Immature natural killer cell (primary cell): Measurements from ENCODE around the gene DIP2C. TPM values are rescaled to one million over a fixed set of nuclear protein-coding genes. Genes with fewer than 3 reads are reported as not detected.
"Not testable (repeated sequence)": the region's sequence is repeated elsewhere in the genome, so short reads cannot be mapped to it uniquely, and the experiment has no call there.

Source experiments
- DNase-seq, 3 donors: peaks; one replicate each; pipeline ENCODE4 v3.0.0; 2022; ENCODE audit warnings: mixed read lengths in 1 of 3
- H3K27ac Mint-ChIP-seq, 6 donors: one replicate each; pipeline ENCODE4 v1.8.0; 2020; ENCODE audit warnings: mixed read lengths in 6 of 6, mild to moderate bottlenecking in 5 of 6, inconsistent platforms in 4 of 6, moderate library complexity in 3 of 6
- H3K27me3 Mint-ChIP-seq, 3 donors: one replicate each; pipeline ENCODE4 v1.8.0; 2020 to 2021; ENCODE audit warnings: low read depth in 3 of 3, mild to moderate bottlenecking in 3 of 3, mixed read lengths in 3 of 3, moderate library complexity in 3 of 3, inconsistent platforms in 1 of 3
- H3K36me3 Mint-ChIP-seq, 3 donors: one replicate each; pipeline ENCODE4 v1.8.0; 2020; ENCODE audit warnings: mixed read lengths in 3 of 3, inconsistent platforms in 2 of 3, mild to moderate bottlenecking in 2 of 3
- H3K4me1 Mint-ChIP-seq, 2 donors: one replicate each; pipeline ENCODE4 v1.8.0; 2020; ENCODE audit warnings: inconsistent platforms in 2 of 2, mild to moderate bottlenecking in 2 of 2, mixed read lengths in 2 of 2, moderate library complexity in 1 of 2
- H3K4me3 Mint-ChIP-seq, 5 donors: one replicate each; pipeline ENCODE4 v1.8.0; 2020; ENCODE audit warnings: mild to moderate bottlenecking in 5 of 5, mixed read lengths in 5 of 5, inconsistent platforms in 3 of 5, moderate library complexity in 3 of 5
- H3K9me3 Mint-ChIP-seq, 6 donors: one replicate each; pipeline ENCODE4 v1.8.0; 2020; ENCODE audit warnings: mild to moderate bottlenecking in 6 of 6, mixed read lengths in 6 of 6, inconsistent platforms in 4 of 6, moderate library complexity in 3 of 6
- polyA plus RNA-seq, 3 donors: library from polyadenylated mRNA; unstranded; fragments of 300-500 nt; fragmentation: Illumina TruSeq; gene quantifications; one replicate each; pipeline ENCODE4 v1.2.3, GENCODE V29; 2021

Gene DIP2C
- polyA plus RNA-seq, 3 donors from 2014 or later, result 0.06 to 0.41 TPM; not detected in 1

- no peaks in the 10 kb centered on the region for H3K36me3 Mint-ChIP-seq
- no peak overlapping the region for H3K27ac Mint-ChIP-seq
- DNase-seq, result no peak
- H3K4me1 Mint-ChIP-seq, result no peaks in the 10 kb centered on the region
- no peak overlapping the region for H3K4me3 Mint-ChIP-seq
- no peaks in the 10 kb centered on the region for H3K9me3 Mint-ChIP-seq
- H3K27me3 Mint-ChIP-seq, result peaks cover 0 to 8% (median 6%) of the 10 kb centered on the region in 3 donors
Observed at GRCh38 chr10:593016-593415, 96.5 kb downstream of the DIP2C start.

GRCh38 chr10:591646-592045 is 97.8 kb downstream of the DIP2C start:
- Mint-ChIP-seq H3K36me3 (no peaks in the 10 kb centered on the region), H3K27me3 (peaks cover 0 to 8% (median 6%) of the 10 kb centered on the region in 3 donors), H3K27ac (no peak overlapping the region), H3K4me1 (no peaks in the 10 kb centered on the region), H3K9me3 (no peaks in the 10 kb centered on the region), H3K4me3 (no peak overlapping the region)
- no peak for DNase-seq

- no peaks in the 10 kb centered on the region for H3K9me3 Mint-ChIP-seq
- no peak overlapping the region for H3K4me3 Mint-ChIP-seq
- DNase-seq, result no peak
- no peak overlapping the region for H3K27ac Mint-ChIP-seq
- H3K36me3 Mint-ChIP-seq, result no peaks in the 10 kb centered on the region
- H3K4me1 Mint-ChIP-seq, result no peaks in the 10 kb centered on the region
- H3K27me3 Mint-ChIP-seq, result peaks cover 0 to 8% (median 6%) of the 10 kb centered on the region in 3 donors
Observed at GRCh38 chr10:590721-591120, 98.7 kb downstream of the DIP2C start.

GRCh38 chr10:589961-590680 is 99.3 kb downstream of the DIP2C start:
- Mint-ChIP-seq H3K27ac (no peak overlapping the region), H3K4me1 (no peaks in the 10 kb centered on the region), H3K27me3 (peaks cover 1 to 8% (median 6%) of the 10 kb centered on the region in 3 donors), H3K9me3 (no peaks in the 10 kb centered on the region), H3K36me3 (no peaks in the 10 kb centered on the region), H3K4me3 (no peak overlapping the region)
- DNase-seq, result no peak

- H3K4me1 Mint-ChIP-seq, result no peaks in the 10 kb centered on the region
- peaks cover 3 to 13% (median 5%) of the 10 kb centered on the region in 3 donors for H3K27me3 Mint-ChIP-seq
- no peaks in the 10 kb centered on the region for H3K36me3 Mint-ChIP-seq
- DNase-seq, result no peak
- H3K9me3 Mint-ChIP-seq, result no peaks in the 10 kb centered on the region
- H3K4me3 Mint-ChIP-seq, result no peak overlapping the region
- H3K27ac Mint-ChIP-seq, result no peak overlapping the region
Observed at GRCh38 chr10:588246-589165, 101.0 kb downstream of the DIP2C start.

- Mint-ChIP-seq H3K4me3 (no peak overlapping the region), H3K27ac (no peak overlapping the region), H3K27me3 (peaks cover 5 to 13% (median 6%) of the 10 kb centered on the region in 3 donors), H3K9me3 (no peaks in the 10 kb centered on the region), H3K36me3 (no peaks in the 10 kb centered on the region), H3K4me1 (no peaks in the 10 kb centered on the region)
- DNase-seq, result no peak
Observed at GRCh38 chr10:586716-587115, 102.8 kb downstream of the DIP2C start.

GRCh38 chr10:586151-586550 is 103.3 kb downstream of the DIP2C start:
- Mint-ChIP-seq H3K27me3 (peaks cover 5 to 16% (median 6%) of the 10 kb centered on the region in 3 donors), H3K27ac (no peak overlapping the region), H3K4me3 (no peak overlapping the region), H3K36me3 (no peaks in the 10 kb centered on the region), H3K4me1 (no peaks in the 10 kb centered on the region), H3K9me3 (no peaks in the 10 kb centered on the region)
- DNase-seq, result no peak

GRCh38 chr10:585502-585901 is 104.0 kb downstream of the DIP2C start:
- no peak overlapping the region for H3K4me3 Mint-ChIP-seq
- H3K36me3 Mint-ChIP-seq, result no peaks in the 10 kb centered on the region
- no peaks in the 10 kb centered on the region for H3K4me1 Mint-ChIP-seq
- no peak overlapping the region for H3K27ac Mint-ChIP-seq
- H3K27me3 Mint-ChIP-seq, result peaks cover 5 to 14% (median 6%) of the 10 kb centered on the region in 3 donors
- H3K9me3 Mint-ChIP-seq, result no peaks in the 10 kb centered on the region
- DNase-seq, result no peak

- not testable (repeated sequence) for H3K27ac Mint-ChIP-seq, H3K9me3 Mint-ChIP-seq, H3K4me1 Mint-ChIP-seq, H3K4me3 Mint-ChIP-seq, H3K36me3 Mint-ChIP-seq, DNase-seq
- H3K27me3 Mint-ChIP-seq, result peaks cover 5 to 13% (median 6%) of the 10 kb centered on the region in 3 donors
Observed at GRCh38 chr10:584497-585290, 104.8 kb downstream of the DIP2C start.

GRCh38 chr10:583433-583832 is 106.0 kb downstream of the DIP2C start:
- Mint-ChIP-seq H3K4me3 (no peak overlapping the region), H3K36me3 (no peaks in the 10 kb centered on the region), H3K27me3 (peaks cover 0 to 10% (median 6%) of the 10 kb centered on the region in 3 donors), H3K4me1 (no peaks in the 10 kb centered on the region), H3K27ac (no peak overlapping the region), H3K9me3 (no peaks in the 10 kb centered on the region)
- DNase-seq, result no peak

GRCh38 chr10:581776-582330 is 107.6 kb downstream of the DIP2C start:
- no peaks in the 10 kb centered on the region for H3K9me3 Mint-ChIP-seq
- H3K36me3 Mint-ChIP-seq, result no peaks in the 10 kb centered on the region
- DNase-seq, result no peak
- H3K4me1 Mint-ChIP-seq, result no peaks in the 10 kb centered on the region
- no peak overlapping the region for H3K27ac Mint-ChIP-seq
- peaks cover 0 to 10% (median 7%) of the 10 kb centered on the region in 3 donors for H3K27me3 Mint-ChIP-seq
- H3K4me3 Mint-ChIP-seq, result no peak overlapping the region

- H3K4me3 Mint-ChIP-seq, result no peak overlapping the region
Observed at GRCh38 chr10:580778-581177, 108.7 kb downstream of the DIP2C start.

GRCh38 chr10:576130-576465 is 113.4 kb downstream of the DIP2C start:
- Mint-ChIP-seq H3K27ac (no peak overlapping the region), H3K4me3 (no peak overlapping the region), H3K27me3 (peaks cover 1 to 14% (median 5%) of the 10 kb centered on the region in 3 donors), H3K36me3 (no peaks in the 10 kb centered on the region), H3K9me3 (no peaks in the 10 kb centered on the region), H3K4me1 (no peaks in the 10 kb centered on the region)
- DNase-seq, result no peak

More at GRCh38 chr10:580778-581177, 108.7 kb downstream of the DIP2C start:
- H3K27me3 Mint-ChIP-seq, result peaks cover 0 to 10% (median 7%) of the 10 kb centered on the region in 3 donors
- H3K27ac Mint-ChIP-seq, result no peak overlapping the region
- H3K36me3 Mint-ChIP-seq, result no peaks in the 10 kb centered on the region
- DNase-seq, result no peak
- no peaks in the 10 kb centered on the region for H3K4me1 Mint-ChIP-seq
- H3K9me3 Mint-ChIP-seq, result no peaks in the 10 kb centered on the region
